Glomerular visceral epithelial cell (primary cell): Measurements from ENCODE around the gene MLXIP.
"Not testable (repeated sequence)": the region's sequence is repeated elsewhere in the genome, so short reads cannot be mapped to it uniquely, and the experiment has no call there.

Experiments
- DNase-seq: peaks from one replicate; pipeline ENCODE4 v3.0.0-alpha.2; 2016; ENCODE audit errors: extremely low spot score

Gene MLXIP

DNA sequence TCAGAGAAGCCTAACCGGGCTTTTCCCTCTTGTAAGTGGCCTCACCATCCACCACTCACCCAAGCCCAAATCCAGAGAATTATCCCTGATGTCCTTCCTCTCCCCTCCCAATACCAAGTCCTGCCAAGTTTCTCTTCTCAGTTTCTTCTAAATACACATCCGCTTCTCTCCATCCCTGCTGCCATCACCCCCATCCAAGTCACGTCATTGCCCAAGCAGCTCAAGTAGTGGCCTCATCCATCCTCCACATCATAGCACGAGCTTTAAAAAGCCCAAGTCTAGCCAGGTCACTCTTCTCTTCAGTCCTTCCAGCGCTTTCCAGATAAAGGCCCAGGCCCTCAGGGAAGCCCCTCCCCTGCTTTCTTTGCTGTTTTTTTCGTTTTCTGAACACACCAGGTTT, 70.1 kb downstream of the MLXIP start:
- DNase-seq = no peak

DNA sequence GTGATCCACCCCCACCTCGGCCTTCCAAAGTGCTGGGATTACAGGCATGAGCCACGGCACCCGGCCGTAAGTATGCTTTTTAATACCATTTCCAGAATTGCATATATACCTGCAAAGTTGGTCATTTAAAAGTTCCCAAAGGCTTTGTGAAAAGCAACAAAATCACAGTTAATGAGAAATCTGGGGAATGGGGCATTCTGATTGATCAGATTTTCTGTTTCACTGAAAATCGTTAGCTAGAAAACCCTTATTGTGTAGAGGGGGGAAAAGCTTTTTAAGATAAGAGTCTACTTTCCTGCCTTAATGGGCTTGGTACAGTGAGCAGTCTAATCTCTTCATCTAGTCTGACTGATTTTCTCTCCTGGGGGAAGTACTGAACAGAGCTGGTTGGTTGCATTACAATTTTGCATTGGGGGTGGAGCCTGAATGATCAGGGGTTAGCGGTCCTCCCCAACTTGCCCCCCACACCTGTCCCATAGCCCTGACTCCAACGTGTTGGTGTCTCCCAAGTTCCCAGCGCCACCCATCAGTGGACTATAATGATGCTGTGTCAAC, 71.6 kb downstream of the MLXIP start:
- no peak for DNase-seq

DNA sequence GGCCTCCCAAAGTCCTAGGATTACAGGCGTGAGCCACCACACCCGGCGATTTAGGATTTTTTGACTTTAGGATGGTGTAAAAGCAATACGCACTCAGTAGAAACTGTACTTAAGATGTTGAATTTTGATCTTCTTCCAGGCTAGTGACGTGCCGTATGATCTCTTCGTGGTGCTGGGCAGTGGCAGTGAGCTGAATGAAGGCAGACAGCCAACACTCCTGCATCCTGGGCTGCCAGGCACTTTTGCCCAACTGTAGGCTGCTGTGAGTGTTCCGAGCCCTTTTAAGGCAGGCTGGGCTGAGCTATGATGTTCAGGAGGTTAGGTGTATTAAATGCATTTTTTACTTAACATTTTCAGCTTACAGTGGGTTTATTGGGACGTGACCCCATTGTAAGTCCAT, 74.2 kb downstream of the MLXIP start:
- no peak for DNase-seq

DNA sequence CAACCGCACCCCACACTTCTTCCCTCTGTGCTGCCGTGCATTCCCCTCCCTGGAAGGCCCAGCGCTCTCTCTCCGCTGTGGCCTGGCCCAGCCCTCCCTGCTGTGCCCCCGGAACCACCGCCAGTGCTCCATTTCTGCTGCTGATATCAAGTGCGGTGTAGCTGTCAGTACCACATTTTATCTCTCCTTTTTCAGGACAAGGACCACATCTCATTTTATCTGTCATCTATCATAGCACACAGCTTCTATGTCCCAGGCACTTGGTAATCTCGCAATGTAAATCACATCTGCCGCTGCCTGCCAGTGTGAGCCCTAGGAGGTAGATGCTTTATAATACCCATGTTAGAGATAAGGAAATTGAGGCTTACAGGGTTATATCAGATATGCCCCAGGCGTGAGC, 77.1 kb downstream of the MLXIP start:
- DNase-seq = no peak

DNA sequence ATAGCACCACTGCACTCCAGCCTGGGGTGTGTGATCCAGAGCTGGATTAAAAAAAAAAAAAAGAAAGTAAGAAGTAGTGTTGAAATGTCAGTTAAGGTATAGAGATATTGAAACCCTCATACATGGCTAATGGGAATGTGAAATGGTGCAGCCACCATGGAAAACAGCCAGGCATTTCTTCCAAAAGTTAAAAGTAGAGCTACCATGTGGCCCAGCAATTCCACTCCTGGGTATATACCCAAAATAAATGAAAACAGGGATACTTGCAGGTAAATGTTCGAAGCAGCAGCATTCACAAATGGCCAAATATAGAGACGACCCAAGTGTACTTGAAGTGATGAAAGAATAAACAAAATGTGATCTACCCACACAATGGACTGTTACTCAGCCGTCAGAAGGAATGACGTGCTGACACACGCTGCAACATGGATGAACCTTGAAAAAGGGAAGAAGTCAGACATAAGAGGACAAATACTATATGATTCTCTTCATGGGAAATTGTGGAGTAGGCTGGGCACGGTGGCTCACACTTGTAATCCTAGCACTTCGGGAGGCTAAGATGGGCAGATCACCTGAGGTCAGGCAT, 80.2 kb downstream of the MLXIP start:
- DNase-seq = no peak

DNA sequence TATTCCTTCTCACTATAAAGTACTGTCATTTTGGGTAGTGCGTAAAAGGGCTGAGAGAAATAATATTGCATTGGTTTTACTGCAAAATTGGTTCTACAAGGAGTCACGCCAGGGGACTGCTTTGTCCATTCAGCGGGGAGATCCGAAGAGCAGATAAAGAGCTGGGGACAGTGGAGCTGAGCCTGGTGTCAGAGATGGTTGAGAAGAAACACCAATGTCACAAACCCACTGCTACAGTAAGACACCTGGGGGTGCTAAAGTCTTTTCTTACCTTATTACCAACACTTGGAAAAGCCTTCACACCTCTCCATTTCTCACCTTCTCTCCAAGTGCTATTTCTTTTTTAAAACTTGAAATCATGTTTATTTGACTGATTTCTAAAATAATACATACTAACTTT, 81.3 kb downstream of the MLXIP start:
- DNase-seq = no peak

DNA sequence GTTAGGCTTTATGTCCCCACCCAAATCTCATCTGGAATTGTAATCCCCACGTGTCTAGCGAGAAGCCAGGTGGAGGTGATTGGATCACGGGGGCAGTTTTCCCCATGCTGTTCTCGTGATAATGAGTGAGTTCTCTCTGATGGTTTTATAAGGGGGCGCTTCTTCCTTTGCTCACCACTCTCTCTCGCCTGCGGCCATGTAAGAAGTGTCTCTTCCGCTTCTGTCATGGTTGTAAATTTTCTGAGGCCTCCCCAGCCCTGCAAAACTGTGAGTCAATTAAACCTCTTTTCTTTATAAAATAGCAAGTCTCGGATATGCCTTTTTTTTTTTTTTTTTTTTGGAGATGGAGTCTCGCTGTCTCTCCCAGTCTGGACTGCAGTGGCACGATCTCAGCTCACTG, 82.2 kb downstream of the MLXIP start:
- no peak for DNase-seq

DNA sequence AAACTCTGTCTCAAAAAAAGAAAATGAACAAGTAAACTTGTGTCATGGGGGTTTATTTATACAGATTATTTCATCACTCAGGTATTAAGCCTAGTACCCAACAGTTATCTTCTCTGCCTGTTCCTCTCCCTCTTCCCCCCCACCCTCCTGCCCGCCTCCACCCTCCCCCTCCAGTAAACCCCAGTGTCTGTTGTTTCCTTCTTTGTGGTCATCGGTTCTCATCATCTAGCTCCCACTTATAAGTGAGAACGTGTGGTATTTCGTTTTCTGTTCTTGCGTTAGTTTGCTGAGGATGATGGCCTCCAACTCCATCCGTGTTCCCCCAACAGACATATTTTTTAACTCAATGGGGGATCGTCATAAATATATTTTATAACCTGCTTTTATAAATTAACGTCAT, 83.1 kb downstream of the MLXIP start:
- no peak for DNase-seq

DNA sequence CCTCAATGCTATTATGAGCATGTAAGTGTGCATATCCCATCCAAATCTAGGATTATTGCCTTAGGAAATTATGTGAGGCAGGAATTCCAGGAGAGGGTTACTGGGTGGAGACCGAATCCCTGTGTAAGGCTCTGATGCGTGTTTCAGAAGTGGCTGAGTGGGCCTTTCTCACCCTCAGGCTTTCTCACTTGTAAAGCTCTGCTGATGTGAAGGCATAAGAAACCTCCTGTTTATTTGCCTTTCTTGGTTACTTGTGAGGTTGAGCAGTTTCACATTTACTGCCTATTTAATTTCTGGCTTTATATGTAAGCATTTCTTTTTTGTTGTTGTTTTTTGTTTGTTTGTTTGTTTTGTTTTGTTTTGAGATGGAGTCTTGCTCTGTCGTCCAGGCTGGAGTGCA, 84.4 kb downstream of the MLXIP start:
- no peak for DNase-seq

DNA sequence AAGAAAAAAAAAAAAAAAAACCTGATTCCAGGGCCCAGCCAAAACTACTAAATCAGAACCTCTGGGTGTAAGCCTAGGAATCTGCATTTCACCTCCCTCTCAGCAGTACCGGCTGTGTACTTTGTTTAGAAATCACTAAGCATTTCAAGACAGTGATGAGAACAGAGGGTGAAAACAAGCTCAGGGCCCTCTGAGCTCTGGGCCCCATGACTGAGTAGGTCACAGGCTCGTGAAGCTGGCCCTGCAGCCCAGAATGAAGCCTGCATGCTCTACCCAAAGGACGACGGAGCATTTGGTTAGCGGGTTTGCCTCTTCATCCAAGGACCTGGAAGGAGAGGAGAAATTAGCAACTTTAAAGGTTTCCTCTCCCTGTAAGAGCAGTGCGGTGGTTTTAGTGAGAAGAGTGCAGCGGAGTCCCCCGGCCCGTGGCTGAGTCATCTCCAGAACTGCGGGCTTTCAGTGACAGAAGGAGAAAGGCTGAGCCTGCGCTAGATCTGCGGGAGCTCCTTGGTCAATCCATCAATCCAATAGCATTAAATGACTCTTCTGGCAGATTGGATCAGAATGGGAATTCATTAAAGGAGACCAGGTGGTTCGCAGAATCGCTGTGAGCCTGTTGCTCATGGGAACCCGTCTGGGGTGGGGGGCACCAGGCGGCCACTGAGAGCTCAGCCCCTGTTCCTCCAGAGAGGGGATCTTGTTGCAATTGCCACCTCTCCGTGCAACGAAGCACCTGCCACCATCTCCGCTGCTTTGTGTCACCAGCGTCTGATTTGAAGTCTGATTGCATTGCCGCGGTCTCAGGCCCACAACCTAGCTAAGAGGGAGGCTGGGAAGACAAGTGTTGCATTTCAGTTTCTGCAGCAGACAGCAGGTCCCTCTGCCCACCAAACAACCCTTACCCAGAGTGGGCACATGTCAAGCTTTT, 88.1 kb downstream of the MLXIP start:
- DNase-seq = no peak

DNA sequence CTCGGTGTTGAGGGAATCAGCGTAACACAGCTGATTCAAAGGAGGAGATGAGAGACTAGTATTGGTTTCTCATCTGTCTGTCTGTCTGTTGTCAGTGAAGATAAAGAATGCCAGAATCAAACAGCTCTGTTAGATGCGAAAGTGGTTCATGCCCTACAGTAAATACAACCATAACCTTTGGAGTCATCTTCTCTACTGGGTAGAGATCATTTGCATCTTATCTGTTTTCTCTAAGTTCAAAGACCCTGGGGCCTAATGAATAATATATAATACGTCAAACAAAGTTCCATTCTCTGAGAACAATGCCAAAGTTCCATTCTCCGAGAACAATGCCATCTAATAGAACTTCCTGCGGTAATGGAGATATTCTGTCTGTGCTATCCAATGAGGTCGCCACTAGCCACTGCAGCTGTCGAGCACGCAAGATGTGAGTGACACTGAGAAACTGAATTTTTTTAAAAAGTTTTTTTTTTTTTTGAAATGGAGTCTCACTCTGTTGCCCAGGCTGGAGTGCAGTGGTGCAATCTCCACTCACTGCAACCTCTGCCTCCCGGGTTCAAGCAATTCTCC, 88.9 kb downstream of the MLXIP start:
- no peak for DNase-seq

DNA sequence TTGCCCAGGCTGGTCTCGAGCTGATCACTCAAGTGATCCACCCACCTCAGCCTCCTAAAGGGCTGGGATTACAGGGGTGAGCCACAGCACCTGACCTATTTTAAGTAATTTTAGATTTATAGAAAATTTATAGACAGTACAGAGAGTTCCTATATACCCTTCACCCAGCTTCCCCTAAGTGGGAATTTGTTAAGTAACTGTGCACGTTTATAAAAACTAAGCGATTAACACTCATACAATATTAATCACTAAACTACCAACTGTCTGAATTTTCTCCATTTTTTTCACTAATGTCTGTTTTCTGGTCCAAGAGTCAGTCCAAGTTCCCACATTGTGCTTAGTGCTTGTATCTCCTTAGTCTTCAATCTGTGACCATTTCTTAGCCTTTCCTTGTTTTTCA, 89.9 kb downstream of the MLXIP start:
- DNase-seq = no peak

DNA sequence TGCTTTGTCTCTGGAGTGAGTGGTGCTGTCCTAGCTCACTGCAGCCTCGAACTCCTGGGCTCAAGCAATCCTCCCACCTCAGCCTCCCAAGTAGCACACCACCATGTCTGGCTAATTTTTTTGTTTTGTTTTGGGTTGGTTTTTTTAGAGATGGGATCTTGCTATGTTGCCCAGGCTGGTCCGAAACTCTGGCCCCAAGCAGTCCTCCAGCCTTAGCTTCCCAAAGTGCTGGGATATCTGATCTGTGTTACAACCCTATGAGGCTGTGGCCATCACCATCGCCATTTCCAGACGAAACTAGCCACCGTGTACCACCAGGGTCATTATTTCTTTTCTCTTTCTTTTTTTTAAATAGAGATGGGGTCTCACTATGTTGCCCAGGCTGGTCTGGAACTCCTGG, 92.8 kb downstream of the MLXIP start:
- DNase-seq = no peak

DNA sequence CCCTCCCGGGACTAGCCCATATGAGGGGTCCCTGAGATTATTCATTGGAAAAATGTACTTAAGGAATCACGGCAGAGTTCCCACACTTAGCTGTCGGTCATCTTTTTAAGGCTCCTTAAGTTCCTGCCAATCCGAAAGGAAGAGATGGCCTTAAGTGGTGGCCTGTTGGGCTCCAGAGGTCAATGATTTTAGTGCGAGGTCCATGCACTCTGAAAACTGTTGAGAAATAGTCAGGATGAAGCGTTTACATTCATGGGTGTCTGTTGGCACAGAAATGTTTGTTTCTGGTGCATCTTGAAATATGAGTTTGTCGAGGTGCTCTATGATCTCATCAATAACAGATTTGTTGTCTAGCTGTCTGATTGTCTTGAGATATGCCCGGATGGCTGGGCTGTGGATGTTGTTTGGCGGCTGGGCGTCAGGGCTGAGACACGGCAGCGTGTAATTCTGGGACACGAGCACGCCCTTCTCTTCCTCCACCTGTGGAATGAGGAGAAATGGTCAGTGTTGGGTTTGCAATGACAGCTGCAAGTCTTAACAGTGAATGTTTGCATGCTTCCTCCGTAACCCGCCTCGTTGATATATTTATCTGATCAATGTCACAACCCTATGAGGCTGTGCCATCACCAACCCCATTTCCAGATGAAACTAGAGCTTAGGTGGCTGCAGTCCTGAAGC, 93.8 kb downstream of the MLXIP start:
- DNase-seq = no peak

DNA sequence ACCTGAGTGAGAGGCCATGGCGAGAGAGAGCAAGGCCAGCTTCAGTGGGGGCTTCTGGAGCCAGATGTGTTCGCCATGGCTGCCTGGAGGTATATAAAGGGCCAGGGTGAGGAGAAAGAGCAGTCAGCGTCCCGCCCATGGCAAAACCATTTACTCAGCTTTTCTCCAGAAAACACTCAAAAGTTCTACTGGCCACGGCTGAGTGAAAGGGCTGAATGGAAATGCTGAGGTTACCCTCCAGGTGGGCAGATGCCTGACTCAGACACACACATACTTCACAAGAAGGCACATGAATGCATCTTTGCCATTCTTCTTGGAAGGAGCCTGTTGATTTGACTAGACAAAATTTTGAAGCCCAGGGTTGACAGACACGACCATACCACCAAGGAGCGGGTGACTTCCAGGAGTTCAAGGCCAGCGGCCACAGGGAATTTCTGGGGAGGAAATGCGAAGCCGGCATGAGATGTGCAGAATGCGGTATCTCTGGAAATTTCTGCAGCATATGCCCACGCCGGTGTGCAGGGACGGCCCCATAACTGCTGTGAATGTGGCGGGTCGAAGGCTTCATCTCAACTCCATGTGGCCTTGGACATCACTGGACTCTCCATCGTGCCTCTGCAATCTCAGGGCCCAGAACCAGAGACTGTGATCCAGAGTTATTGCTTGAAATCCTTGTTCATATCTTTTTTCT, 95.7 kb downstream of the MLXIP start, which contains the start of gene IL31:
TSS of gene IL31 (minus strand) at position 67 of the 691 bp plus-strand sequence. CDS start at position 18, 49 bp downstream.
- DNase-seq = no peak

DNA sequence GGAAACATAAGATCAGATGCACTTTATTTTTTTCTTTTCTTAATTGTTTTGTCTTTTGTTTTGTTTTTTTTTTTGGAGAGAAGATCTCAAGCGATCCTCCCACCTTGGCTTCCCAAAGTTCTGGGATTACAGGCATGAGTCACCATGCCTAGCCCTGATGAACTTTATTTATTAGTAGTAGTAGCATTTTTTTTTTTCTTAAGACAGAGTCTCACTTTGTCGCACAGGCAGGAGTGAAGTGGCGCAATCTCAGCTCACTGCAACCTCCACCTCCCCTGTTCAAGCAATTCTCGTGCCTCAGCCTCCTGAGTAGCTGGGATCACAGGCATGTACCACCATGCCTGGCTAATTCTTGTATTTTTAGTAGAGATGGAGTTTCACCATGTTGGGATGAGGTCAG, 97.9 kb downstream of the MLXIP start:
- DNase-seq = not testable (repeated sequence)

DNA sequence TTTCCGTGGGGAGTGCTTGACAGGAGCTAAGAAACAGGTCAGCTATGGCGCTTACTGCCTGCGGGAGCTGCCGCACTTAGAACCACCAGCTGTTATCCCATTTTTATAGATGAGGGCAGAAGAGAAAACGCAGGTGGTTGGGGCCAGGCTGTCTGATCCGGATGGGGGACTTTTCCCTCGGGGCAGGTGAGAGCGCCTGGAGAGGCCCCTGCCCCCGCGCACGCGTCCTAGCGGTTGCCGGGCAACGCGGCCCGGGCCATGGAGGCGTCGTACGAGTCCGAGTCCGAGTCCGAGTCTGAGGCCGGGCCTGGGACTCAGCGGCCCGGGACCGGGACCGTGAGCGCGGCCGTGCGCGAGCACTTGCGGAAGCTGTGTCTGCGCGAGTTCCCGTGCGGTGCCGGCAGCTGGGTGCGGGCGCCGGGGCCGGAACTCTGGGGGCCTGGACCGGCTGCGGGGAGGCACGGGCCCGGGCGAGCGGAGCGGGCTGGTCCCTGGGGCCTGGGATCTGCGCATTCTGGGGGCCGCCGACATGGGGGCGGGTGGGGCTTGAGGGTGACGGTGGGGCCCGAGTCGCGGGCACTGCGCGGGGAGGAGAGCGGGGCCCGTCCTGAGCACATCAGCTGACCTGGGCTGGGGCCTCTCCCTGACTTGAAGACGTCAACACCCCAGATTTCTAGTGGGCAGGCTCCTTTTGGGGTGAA, 104.5 kb downstream of the MLXIP start, which contains the start of gene LRRC43:
TSS of gene LRRC43 (plus strand) at position 237 of the 701 bp plus-strand sequence. CDS start at position 259, 22 bp downstream.
- no peak for DNase-seq

DNA sequence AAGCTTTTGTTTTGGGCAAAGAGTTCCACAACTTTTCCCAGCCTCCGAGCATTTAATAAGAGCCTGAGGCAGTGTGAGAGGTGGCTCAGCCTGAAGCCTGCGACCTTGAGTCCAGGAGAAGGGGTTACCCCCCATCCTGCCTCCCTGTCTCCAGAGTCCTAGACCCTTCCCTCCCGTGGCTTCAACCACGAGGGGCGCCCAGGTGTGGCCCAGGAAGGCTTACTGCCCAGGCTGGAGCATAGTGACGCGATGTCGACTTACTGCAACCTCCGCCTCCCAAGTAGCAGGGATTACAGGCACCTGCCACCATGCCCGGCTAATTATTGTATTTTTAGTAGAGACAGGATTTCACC, 105.0 kb downstream of the MLXIP start:
- no peak for DNase-seq

DNA sequence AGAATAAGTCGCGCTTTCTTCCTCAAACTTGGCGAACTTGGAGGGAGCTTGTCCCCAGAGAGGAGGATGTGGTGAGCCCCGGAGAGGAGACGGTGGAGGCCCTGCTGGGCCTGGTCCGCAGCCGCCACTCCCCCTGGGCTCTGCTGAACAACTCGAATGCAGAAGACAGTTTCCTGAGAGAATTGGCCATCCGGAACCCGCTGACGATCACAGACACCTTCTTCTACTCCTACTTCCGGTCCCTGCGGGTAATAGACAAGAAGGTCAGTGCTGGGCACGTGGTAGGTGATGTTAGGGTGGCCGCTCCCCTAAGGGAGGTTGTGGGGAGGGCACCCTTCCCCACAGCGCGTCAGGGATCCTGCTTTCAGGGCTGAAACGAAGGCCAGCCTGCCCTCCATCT, 106.0 kb downstream of the MLXIP start:
- DNase-seq = no peak

DNA sequence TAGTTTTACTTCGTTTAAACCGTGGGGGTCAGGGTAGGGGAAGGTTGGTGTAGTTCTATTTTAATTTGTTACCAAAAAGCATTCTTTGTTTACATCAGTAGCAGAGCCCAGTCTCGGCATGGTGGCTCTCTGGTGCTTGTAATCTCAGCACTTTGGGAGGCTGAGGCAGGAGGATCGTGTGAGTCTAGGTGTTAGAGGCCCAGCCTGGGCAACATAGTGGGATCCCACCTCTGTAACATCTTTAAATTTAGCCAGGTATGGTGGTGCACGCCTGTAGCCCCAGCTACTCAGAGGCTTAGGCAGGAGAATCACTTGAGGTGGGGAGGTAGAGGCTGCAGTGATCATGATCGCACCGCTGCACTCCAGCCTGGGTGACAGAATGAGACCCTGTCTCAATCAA, 106.5 kb downstream of the MLXIP start:
- DNase-seq = no peak
